ENCODE measurements around the gene EFCAB6. TPM values are rescaled to one million over a fixed set of nuclear protein-coding genes. Genes with fewer than 3 reads are reported as not detected.

EFCAB6 gene
- total RNA-seq, 4 donors from 2014 or later, result 1.1 to 3.8 (median 2.7) TPM

- Histone ChIP-seq H3K27me3 (no peaks in the 10 kb centered on the region), H3K9me3 (no peaks in the 10 kb centered on the region), H3K4me3 (no peak overlapping the region), H3K4me1 (no peaks in the 10 kb centered on the region), H3K27ac (no peak overlapping the region), H3K36me3 (peaks cover 0 to 32% of the 10 kb centered on the region in 2 donors)
- TF ChIP-seq POLR2AphosphoS5 (IDR thresholded peaks at IDR 0.05), result no peak
- no peak for TF ChIP-seq EP300 (IDR thresholded peaks at IDR 0.05)
- no peak for TF ChIP-seq POLR2A (IDR thresholded peaks at IDR 0.05)
- TF ChIP-seq CTCF (IDR thresholded peaks at IDR 0.05), result no peak
- ATAC-seq, result no peak
- WGBS, 2 donors (ENCODE audit: low coverage in 1 of 2), result 83 to 100% methylated on average over 1 of the region's 21 CpGs
These were observed 37.7 kb downstream of the EFCAB6 start for GRCh38 chr22:43774318-43774915.

- Histone ChIP-seq H3K4me3 (no peak overlapping the region), H3K27me3 (no peaks in the 10 kb centered on the region), H3K27ac (no peak overlapping the region), H3K4me1 (no peaks in the 10 kb centered on the region), H3K36me3 (peaks cover 0 to 24% of the 10 kb centered on the region in 2 donors), H3K9me3 (no peaks in the 10 kb centered on the region)
- no peak for TF ChIP-seq POLR2A (IDR thresholded peaks at IDR 0.05)
- TF ChIP-seq EP300 (IDR thresholded peaks at IDR 0.05), result no peak
- no peak for TF ChIP-seq POLR2AphosphoS5 (IDR thresholded peaks at IDR 0.05)
- no peak for TF ChIP-seq CTCF (IDR thresholded peaks at IDR 0.05)
- 59 to 63% methylated on average over 6 of the region's 6 CpGs for WGBS, 2 donors (ENCODE audit: low coverage in 1 of 2)
- no peak for ATAC-seq
These were observed 39.3 kb downstream of the EFCAB6 start for GRCh38 chr22:43772831-43773230.

GRCh38 chr22:43755452-43755851, 56.7 kb downstream of the EFCAB6 start:
- WGBS, 2 donors (ENCODE audit: low coverage in 1 of 2), result 87 to 94% methylated on average over 4 of the region's 4 CpGs
- H3K4me3 ChIP-seq, result no peak overlapping the region
- no peaks in the 10 kb centered on the region for H3K27me3 ChIP-seq
- TF ChIP-seq POLR2A (IDR thresholded peaks at IDR 0.05) (no peak), POLR2AphosphoS5 (IDR thresholded peaks at IDR 0.05) (no peak), CTCF (IDR thresholded peaks at IDR 0.05) (no peak), EP300 (IDR thresholded peaks at IDR 0.05) (no peak)
- ATAC-seq, result no peak
- H3K27ac ChIP-seq, result no peak overlapping the region
- no peaks in the 10 kb centered on the region for H3K4me1 ChIP-seq
- no peaks in the 10 kb centered on the region for H3K36me3 ChIP-seq
- no peaks in the 10 kb centered on the region for H3K9me3 ChIP-seq

- Histone ChIP-seq H3K36me3 (no peaks in the 10 kb centered on the region), H3K4me3 (no peak overlapping the region), H3K27ac (no peak overlapping the region), H3K9me3 (no peaks in the 10 kb centered on the region), H3K27me3 (no peaks in the 10 kb centered on the region), H3K4me1 (no peaks in the 10 kb centered on the region)
- no peak for ATAC-seq
- 74 to 94% methylated on average over 2 of the region's 2 CpGs for WGBS, 2 donors (ENCODE audit: low coverage in 1 of 2)
- no peak for TF ChIP-seq POLR2AphosphoS5 (IDR thresholded peaks at IDR 0.05)
- TF ChIP-seq POLR2A (IDR thresholded peaks at IDR 0.05), result no peak
- no peak for TF ChIP-seq EP300 (IDR thresholded peaks at IDR 0.05)
- TF ChIP-seq CTCF (IDR thresholded peaks at IDR 0.05), result no peak
These were observed 57.1 kb downstream of the EFCAB6 start for GRCh38 chr22:43755011-43755410.

- no peak for TF ChIP-seq CTCF (IDR thresholded peaks at IDR 0.05)
- no peak for TF ChIP-seq EP300 (IDR thresholded peaks at IDR 0.05)
- no peak for TF ChIP-seq POLR2AphosphoS5 (IDR thresholded peaks at IDR 0.05)
- no peak for TF ChIP-seq POLR2A (IDR thresholded peaks at IDR 0.05)
- Histone ChIP-seq H3K4me3 (no peak overlapping the region), H3K27ac (no peak overlapping the region), H3K27me3 (no peaks in the 10 kb centered on the region), H3K9me3 (no peaks in the 10 kb centered on the region), H3K4me1 (no peaks in the 10 kb centered on the region), H3K36me3 (no peaks in the 10 kb centered on the region)
- 65 to 82% methylated on average over 2 to 4 of the region's 5 CpGs for WGBS, 2 donors (ENCODE audit: low coverage in 1 of 2)
- ATAC-seq, result no peak
These were observed 57.9 kb downstream of the EFCAB6 start for GRCh38 chr22:43754176-43754575.

All from gastroesophageal sphincter (tissue), 4 donors.